ENCODE results near the gene PSMG3.

Gene PSMG3

GRCh38 chr7:1526271-1526754 lies 43.5 kb downstream of the PSMG3 start:
- ATAC-seq: peak; percentile 52
- no peak for TF ChIP-seq SNAI2 (CRISPR knock-in tag; IDR thresholded peaks at IDR 0.05)
- no peak for TF ChIP-seq ESRRG (CRISPR knock-in tag; IDR thresholded peaks at IDR 0.05)

GRCh38 chr7:1525409-1525808 lies 44.4 kb downstream of the PSMG3 start:
- TF ChIP-seq PATZ1 (CRISPR knock-in tag; IDR thresholded peaks at IDR 0.05; ENCODE audit: borderline replicate concordance): no peak
- TF ChIP-seq CREB5 (CRISPR knock-in tag; IDR thresholded peaks at IDR 0.05; ENCODE audit: low read depth): no peak
- TF ChIP-seq CSDC2 (CRISPR knock-in tag; IDR thresholded peaks at IDR 0.05): no peak
- TF ChIP-seq OSR1 (CRISPR knock-in tag; IDR thresholded peaks at IDR 0.05): no peak
- no peak for TF ChIP-seq ISL1 (CRISPR knock-in tag; IDR thresholded peaks at IDR 0.05)
- no peak for TF ChIP-seq ZFP30 (CRISPR knock-in tag; IDR thresholded peaks at IDR 0.05)
- TF ChIP-seq ZNF565 (CRISPR knock-in tag; conservative IDR thresholded peaks at IDR 0.05; ENCODE audit: low read depth): no peak
- no peak for TF ChIP-seq ZNF8 (CRISPR knock-in tag; IDR thresholded peaks at IDR 0.05)
- no peak for TF ChIP-seq ZC3H10 (CRISPR knock-in tag; IDR thresholded peaks at IDR 0.05)
- no peak for TF ChIP-seq SNAI2 (CRISPR knock-in tag; IDR thresholded peaks at IDR 0.05)
- no peak for TF ChIP-seq PPARA (CRISPR knock-in tag; IDR thresholded peaks at IDR 0.05; ENCODE audit: borderline replicate concordance)
- no peak for TF ChIP-seq TSHZ2 (CRISPR knock-in tag; IDR thresholded peaks at IDR 0.05)
- no peak for ATAC-seq

- no peak for ATAC-seq
- TF ChIP-seq BACH2 (CRISPR knock-in tag; IDR thresholded peaks at IDR 0.05; ENCODE audit: borderline replicate concordance): no peak
- no peak for TF ChIP-seq CREB5 (CRISPR knock-in tag; IDR thresholded peaks at IDR 0.05; ENCODE audit: low read depth)
- TF ChIP-seq CSRNP3 (CRISPR knock-in tag; IDR thresholded peaks at IDR 0.05): no peak
- no peak for TF ChIP-seq GLIS3 (CRISPR knock-in tag; IDR thresholded peaks at IDR 0.05)
- TF ChIP-seq ARNTL (CRISPR knock-in tag; IDR thresholded peaks at IDR 0.05; ENCODE audit: borderline replicate concordance, low read depth): no peak
- TF ChIP-seq ZFP30 (CRISPR knock-in tag; IDR thresholded peaks at IDR 0.05): no peak
- TF ChIP-seq PATZ1 (CRISPR knock-in tag; IDR thresholded peaks at IDR 0.05; ENCODE audit: borderline replicate concordance): no peak
- TF ChIP-seq POU6F1 (CRISPR knock-in tag; IDR thresholded peaks at IDR 0.05; ENCODE audit: borderline replicate concordance, low read depth): no peak
- no peak for TF ChIP-seq TCF4 (CRISPR knock-in tag; IDR thresholded peaks at IDR 0.05; ENCODE audit: borderline replicate concordance)
- no peak for TF ChIP-seq ZNF70 (CRISPR knock-in tag; IDR thresholded peaks at IDR 0.05)
- no peak for TF ChIP-seq ZC3H10 (CRISPR knock-in tag; IDR thresholded peaks at IDR 0.05)
- no peak for TF ChIP-seq ESRRG (CRISPR knock-in tag; IDR thresholded peaks at IDR 0.05)
These were observed 46.0 kb downstream of the PSMG3 start for GRCh38 chr7:1523844-1524243.

All from SK-N-SH treated with all-trans-retinoic acid at 6 μM for 48 hours (cell line).